GM20431 (cell line): ENCODE measurements around the gene QPRT.
"Not testable (repeated sequence)": the region's sequence is repeated elsewhere in the genome, so short reads cannot be mapped to it uniquely, and the experiment has no call there.

Experiments
- in situ Hi-C: fragments of 300-500 bp; cut with MseI, MboI; formaldehyde crosslinking; loops from one replicate; pipeline ENCODE4 v1.15.0; 2020; ENCODE audit warnings: low sequenced_read_pairs; ENCODE audit not compliant: unreplicated experiment

Gene QPRT

DNA sequence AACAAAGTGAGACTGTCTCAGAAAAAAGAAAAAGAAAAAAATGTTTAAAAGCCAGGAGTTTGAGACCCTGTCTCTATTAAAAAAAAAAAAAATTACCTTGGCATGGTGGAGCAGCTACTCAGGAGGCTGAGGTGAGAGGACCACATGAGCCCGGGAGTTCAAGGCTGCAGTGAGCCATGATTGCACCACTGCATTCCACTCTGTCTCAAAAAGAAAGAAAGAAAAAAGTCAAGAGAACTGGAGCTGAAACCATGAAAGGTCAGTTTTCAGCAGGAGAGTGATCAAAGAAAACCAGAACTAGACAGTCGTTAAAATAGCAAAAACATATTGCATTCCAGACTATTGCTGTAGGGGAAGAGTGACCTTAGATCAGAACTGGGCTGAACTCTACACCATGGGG, 8.8 kb downstream of the QPRT start:
- in situ Hi-C loops: loop anchor here (25.0 kb wide), 1 partner anchor 325 kb away; the partner anchor contains the start of genes C16orf92 and DOC2A

DNA sequence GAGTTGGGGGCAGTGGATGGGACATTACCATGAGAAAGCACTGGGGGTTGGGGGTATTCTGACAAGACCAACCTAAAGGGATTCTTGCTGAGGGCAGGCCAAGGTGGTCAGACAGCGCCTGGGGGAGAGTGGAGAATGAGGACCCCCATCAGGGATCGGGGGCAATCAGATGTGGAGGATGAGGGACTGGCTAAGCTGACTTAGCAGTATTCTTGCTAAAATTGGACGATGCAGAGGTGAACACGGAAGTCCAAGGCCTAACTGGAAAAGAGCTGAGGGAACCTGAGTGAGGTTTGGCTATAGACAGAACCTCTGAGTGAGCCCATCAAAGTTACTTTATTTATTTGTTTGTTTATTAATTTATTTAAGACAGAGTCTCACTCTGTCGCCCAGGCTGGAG, 9.2 kb downstream of the QPRT start:
- in situ Hi-C loops: loop anchor here (25.0 kb wide), 1 partner anchor 324 kb away; the partner anchor contains the start of genes C16orf92 and DOC2A

DNA sequence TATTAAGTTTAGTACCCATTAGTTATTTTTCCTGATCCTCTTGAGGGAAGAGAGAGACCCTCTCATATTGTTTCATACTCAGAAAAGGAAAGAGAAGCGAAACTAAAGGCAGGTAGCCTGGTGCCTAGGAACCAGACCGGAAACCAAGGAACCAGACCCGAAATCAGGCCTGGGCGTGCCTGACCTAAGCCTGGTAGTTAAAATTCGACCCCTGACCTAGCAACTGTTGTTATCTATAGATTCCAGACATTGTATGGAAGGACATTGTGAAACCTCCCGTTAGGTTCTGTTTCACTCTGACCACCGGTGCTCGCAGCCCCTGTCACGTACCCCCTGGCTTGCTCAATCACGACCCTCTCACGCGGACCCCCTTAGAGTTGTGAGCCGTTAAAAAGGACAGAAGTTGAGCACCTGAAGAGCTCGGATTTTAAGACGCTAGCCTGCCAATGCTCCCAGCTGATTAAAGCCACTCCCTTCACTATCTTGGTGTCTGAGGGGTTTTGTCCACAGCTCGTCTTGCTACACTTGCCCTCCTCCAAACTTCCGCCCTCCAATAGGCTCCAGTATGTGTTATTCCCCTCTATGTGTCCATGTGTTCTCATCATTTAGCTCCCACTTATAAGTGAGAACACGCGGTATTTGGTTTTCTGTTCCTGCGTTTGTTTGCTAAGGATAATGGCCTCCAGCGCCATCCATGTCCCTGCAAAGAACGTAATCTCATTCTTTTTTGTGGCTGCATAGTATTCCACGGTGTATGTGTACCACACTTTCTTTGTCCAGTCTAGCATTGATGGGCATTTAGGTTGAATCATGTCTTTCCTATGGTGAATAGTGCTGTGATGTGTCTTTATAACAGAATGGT, 10.7 kb downstream of the QPRT start:
- in situ Hi-C loops: loop anchor here (25.0 kb wide), 1 partner anchor 323 kb away; the partner anchor contains the start of genes C16orf92 and DOC2A

DNA sequence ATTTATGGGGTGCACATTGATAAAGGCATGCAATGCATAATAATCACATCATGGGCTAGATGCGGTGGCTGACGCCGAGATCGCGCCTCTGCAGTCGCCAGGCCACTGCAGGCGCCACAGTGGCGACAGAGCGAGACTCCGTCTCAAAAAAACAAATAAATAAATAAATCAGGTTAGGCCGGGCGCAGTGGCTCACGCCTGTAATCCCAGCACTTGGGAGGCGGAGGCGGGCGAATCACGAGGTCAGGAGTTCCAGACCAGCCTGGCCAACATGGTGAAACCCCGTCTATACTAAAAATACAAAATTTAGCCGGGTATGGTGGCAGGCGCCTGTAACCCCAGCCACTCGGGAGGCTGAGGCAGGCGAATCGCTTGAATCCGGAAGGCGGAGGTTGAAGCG, 13.6 kb downstream of the QPRT start:
- in situ Hi-C loops: loop anchor here (25.0 kb wide), 1 partner anchor 320 kb away; the partner anchor contains the start of genes C16orf92 and DOC2A

DNA sequence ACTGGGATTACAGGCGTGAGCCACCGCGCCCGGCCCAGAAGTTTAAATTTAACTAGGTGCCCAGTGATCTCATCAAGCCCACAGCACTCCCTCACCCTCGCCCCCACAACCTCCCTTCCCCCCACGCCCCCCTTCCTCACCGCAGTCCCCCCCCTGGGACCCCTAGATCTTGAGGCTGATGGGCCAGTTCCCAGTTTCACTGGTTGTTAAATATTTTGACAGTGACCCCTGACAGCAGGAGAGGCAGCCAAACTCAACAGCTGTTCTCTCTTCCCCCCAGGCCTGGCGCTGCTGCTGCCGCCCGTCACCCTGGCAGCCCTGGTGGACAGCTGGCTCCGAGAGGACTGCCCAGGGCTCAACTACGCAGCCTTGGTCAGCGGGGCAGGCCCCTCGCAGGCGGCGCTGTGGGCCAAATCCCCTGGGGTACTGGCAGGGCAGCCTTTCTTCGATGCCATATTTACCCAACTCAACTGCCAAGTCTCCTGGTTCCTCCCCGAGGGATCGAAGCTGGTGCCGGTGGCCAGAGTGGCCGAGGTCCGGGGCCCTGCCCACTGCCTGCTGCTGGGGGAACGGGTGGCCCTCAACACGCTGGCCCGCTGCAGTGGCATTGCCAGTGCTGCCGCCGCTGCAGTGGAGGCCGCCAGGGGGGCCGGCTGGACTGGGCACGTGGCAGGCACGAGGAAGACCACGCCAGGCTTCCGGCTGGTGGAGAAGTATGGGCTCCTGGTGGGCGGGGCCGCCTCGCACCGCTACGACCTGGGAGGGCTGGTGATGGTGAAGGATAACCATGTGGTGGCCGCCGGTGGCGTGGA, 15.6 kb downstream of the QPRT start:
- in situ Hi-C loops: loop anchor here (25.0 kb wide), 1 partner anchor 318 kb away; the partner anchor contains the start of genes C16orf92 and DOC2A

DNA sequence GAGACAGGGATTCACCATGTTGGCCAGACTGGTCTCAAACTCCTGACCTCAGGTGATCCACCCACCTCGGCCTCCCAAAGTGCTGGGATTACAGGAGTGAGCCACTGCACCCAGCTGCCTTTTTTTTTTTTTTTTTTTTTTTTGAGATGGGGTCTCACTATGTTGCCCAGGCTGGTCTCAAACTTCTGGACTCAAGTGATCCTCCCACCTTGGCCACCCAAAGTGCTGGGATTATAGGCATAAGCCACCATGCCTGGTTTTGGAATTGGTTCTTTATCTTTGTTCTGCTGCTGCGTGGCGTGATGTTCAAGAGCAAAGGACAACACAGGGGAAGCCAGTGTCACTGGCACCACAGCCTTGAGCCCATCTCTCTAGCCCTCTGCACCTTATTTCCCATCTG, 16.7 kb downstream of the QPRT start:
- in situ Hi-C loops: loop anchor here (25.0 kb wide), 1 partner anchor 317 kb away; the partner anchor contains the start of genes C16orf92 and DOC2A

DNA sequence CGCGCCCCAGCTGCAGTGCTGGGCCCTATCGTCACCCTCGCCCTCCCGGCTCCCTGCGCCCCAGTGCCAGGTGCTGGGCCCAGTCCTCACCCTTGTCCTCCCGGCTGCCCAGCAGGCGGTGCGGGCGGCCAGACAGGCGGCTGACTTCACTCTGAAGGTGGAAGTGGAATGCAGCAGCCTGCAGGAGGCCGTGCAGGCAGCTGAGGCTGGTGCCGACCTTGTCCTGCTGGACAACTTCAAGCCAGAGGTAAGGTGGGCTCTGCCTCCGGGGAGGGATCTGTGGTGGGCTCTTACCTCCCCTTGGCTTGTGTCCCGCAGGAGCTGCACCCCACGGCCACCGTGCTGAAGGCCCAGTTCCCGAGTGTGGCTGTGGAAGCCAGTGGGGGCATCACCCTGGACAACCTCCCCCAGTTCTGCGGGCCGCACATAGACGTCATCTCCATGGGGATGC, 17.9 kb downstream of the QPRT start:
- in situ Hi-C loops: loop anchor here (25.0 kb wide), 1 partner anchor 315 kb away; the partner anchor contains the start of genes C16orf92 and DOC2A

DNA sequence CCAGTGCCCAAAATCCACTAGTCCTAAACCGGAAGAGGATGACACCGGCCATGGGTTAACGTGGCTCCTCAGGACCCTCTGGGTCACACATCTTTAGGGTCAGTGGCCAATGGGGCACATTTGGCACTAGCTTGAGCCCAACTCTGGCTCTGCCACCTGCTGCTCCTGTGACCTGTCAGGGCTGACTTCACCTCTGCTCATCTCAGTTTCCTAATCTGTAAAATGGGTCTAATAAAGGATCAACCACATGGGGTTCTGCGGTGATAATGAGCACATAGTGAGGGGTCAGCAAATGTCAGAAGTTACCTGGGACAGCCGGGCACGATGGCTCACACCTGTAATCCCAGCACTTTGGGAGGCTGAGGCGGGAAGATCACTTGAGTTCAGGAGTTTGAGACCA, 18.4 kb downstream of the QPRT start:
- in situ Hi-C loops: loop anchor here (25.0 kb wide), 1 partner anchor 315 kb away; the partner anchor contains the start of genes C16orf92 and DOC2A

DNA sequence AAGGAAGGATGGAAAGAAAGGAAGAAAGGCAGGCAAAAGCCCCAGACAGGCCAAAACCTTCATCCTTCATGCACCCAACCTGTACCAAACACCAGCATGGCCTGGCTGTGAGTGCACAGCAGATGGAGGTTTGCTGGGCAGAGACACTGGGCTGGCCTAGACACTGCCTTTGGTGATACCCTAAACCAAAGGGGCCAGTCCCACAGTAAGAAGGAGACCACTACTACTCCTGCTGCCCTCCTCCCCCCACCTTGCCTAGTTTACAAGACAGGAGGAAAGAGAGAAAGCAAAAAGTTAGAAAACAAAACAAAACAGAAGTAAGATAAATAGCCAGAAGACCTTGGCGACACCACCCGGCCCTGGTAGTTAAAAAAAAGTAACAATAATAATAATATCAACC, 19.1 kb downstream of the QPRT start:
- in situ Hi-C loops: loop anchor here (25.0 kb wide), 1 partner anchor 314 kb away; the partner anchor contains the start of genes C16orf92 and DOC2A

DNA sequence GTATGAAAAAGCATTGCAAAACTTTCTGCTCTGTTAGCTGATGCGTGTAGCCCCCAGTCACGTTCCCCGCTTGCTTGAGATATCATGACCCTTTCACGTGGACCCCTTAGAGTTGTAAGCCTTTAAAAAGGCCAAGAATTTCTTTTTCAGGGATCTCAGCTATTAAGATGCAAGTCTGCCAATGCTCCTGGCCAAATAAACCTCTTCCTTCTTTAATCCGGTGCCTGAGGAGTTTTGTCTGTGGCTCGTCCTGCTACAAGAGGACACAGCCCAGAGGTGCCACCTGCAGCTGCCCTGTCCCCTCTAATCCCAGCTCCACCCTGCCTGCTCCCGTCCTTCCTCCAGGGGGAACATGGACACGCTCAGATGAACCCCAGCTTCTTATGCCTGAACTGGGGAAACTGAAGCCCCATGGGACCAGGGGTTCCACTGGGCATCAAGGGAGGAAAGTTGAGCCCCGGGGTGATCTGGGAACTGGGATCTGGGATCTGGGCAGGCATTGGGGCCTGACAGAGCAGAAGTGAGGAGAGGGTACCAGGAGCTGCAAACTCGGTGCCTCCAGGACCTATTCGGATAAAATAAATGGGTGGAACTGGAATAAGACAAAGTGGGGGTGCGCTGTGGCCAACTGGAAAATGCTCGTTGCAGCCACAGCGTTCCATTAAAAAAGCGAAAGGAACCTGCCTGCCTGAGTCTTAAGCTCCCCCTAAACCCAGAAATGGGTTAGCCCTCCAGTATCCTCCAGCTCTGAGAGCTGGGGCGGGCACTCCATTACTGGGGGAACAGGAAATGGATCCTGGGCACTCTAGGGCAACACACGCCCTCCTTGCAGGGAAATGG, 19.7 kb downstream of the QPRT start:
- in situ Hi-C loops: loop anchor here (25.0 kb wide), 1 partner anchor 314 kb away; the partner anchor contains the start of genes C16orf92 and DOC2A

DNA sequence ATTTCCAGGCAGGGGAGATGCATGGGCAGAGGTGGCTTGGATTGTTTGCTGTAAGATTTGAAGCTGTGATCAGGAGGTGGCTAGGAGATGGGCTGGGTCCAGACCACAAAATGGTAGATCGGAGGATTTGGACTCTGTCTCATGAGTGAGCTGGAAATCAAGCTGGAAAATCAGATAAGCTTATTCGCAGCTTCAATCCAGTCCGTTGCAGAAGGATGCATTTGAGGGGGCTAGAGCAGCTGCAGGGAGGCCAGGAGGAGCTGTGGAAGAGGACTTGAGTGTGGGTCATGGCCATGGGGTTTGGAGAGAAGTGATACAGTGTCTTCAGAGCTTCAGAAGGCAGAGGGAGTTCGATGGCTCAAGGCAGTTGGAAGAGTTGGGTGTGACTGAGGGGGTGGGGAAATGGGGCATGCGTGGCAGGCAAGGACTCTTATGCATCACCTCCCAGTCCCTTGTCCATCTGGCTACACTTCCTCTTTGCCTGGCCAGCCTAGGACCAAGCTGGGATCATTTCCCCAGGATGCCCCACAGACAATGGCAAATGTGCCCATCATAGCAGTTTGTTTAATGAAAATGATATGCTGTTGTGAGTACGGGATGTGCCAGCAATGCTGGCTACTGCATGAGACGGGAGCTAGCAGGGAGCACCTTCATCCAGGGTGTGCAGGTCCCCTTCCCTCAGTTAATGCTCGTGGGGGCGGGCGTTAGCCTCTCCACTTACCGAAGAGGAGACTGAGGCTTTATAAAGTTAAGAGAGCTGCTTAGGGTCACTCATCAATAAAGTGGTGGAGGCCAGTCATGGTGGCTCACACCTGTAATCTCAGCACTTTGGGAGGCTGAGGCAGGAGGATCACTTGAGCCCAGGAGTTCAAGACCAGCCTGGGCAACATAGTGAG, 20.6 kb downstream of the QPRT start:
- in situ Hi-C loops: loop anchor here (25.0 kb wide), 1 partner anchor 313 kb away; the partner anchor contains the start of genes C16orf92 and DOC2A

DNA sequence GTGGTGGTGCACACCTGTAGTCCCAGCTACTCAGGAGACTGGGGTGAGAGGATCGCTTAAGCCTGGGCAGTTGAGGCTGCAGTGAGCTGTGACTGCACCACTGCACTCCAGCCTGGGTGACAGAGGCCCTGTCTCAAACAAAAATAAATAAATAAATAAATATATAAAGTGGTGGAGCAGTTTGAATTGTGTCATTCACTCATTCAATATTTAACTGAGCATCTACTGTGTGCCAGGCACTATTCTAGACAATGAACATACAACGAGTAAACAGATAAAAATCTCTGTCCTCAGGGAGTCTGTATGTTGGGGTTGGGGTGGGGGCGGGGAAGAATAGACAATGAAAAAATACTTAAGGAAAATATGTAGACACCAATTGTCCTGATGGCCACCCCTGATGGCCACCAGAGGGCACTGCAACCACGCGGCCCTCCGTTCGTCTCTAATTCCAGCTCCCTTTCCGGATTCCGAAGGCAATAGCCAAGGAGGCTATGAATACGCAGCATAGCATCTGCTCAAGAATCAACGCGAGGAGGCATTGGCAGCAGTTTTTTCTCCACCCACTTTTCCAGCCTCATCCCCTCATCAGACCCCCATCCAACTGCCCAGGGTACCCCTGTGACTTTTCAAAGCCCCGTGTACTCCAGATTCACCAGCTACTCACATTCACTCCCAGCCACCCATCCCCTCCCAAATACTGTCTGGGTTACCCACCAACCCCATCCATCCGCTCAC, 21.4 kb downstream of the QPRT start:
- in situ Hi-C loops: no loop called here

DNA sequence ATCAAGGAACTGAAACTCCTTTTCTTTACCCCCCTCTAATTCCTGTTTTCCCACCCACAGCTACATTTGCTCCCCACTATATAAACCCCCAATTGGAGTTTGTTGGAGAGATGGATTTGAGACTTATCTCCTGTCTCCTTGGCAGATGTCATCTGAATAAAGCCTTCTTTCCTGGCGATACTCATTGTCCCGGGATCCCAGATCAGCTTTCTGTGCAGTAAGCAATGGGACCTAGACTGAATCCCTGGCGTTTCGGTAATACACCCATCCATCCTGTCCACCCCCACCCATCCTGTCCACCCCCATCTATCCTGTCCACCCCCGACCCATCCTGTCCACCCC, 22.2 kb downstream of the QPRT start:
- in situ Hi-C loops: no loop called here

DNA sequence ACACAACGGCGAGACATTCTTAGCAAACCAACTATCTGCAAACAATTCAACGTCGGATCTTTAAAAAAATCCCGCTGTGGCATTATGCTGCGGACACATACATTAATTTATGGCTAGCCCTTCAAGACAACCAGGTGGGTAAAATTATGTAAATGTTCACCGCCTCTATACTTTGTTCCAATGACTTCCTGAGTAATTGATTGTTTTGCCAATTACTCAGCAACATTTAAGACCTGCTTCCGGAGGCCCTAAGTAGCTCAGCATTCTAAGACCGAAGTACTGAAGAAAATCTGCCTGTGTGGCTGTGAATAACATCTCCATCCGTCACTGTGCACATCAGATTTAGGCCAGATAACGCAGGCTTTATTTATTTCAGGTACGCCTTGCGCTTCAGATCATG, 23.3 kb downstream of the QPRT start:
- in situ Hi-C loops: no loop called here

DNA sequence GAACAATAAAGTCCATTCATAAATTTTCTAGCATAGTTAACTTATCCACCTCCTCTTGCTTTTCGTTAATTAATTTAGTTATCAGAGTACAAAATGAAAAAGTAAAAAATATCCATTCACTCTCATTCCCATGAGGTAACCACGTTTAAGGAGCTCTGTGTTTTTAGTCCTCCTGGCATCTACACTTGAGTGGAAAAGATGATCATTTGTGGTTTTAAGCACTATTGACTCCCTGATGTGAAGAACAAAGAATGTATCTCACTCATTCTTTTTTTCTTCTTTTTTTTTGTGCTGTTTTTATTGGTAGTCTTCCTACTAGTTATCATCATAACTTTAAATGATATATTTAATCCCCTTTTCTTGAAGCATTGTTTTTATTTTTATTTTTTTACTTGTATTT, 26.1 kb downstream of the QPRT start:
- in situ Hi-C loops: no loop called here

DNA sequence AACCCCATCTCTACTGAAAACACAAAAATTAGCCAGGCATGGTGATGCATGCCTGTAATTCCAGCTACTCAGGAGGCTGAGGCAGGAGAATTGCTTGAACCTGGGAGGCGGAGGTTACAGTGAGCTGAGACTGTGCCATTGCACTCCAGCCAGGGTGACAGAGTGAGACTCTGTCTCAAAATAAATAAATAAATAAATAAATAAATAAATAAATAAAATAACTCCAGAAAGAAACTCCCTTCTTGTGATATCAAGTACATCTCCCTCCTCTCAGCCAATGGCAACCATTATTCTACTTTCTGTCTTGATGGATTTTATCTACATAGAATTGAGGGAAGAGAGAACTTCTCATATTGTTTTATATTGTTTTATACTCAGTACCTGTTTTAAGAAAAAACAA, 28.2 kb downstream of the QPRT start:
- in situ Hi-C loops: not testable (repeated sequence)

DNA sequence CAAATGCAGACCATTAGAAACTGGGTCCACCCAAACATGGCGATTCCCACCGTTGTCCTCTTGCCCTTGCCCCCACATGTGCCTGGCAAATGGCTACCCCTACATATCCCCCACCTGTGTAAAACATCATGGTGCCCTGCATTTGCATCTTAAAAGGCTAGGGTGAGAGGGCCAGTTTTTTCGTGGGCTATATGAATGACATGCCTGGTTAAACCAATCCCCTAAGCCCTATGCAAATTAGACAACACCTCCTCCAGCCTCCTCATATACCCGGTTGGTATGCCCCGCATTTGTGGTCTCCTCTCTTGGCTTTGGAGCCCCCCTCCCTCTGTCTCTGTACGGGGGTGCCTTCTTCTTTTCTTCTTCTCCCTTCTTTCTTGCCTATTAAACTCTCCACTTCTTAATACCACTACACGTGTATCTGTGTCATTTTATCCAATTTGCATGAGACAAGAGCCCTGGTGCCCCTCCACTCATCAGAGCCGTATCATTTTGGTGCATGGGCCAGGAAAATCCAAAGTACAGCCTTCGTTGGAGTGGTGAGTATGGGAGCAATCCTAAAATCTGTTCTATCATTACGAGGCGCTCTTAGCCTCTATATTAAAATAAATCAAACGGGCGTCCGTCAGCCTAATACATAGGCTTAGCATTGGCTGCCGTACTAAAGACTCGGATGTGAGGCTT, 30.1 kb downstream of the QPRT start:
- in situ Hi-C loops: no loop called here
